HG03280 (cell line): Measurements from ENCODE around the gene OR12D2.
"Not testable (repeated sequence)": the region's sequence is repeated elsewhere in the genome, so short reads cannot be mapped to it uniquely, and the experiment has no call there.

Experiments
- ATAC-seq: cut with Tn5 transposase; IDR thresholded peaks from one replicate; pipeline ENCODE4 v1.9.1; 2021; ENCODE audit warnings: mild to moderate bottlenecking, moderate library complexity; ENCODE audit not compliant: unreplicated experiment

The OR12D2 gene

GRCh38 chr6:29395331-29395730 lies at the start of gene OR12D2:
Gene OR12D2 (plus strand): TSS chr6:29395631. CDS start chr6:29396700, 1,069 bp downstream.
- ATAC-seq = no peak

- not testable (repeated sequence) for ATAC-seq
These were observed 46.1 kb upstream of the OR12D2 start for GRCh38 chr6:29349348-29349747.

GRCh38 chr6:29354980-29355379 lies 40.5 kb upstream of the OR12D2 start:
- no peak for ATAC-seq

GRCh38 chr6:29355603-29356002 lies 39.8 kb upstream of the OR12D2 start:
- ATAC-seq = no peak

GRCh38 chr6:29368765-29369164 lies 26.7 kb upstream of the OR12D2 start, which contains the start of gene OR5V1:
Gene OR5V1 (minus strand): TSS chr6:29368865. CDS start chr6:29356195, 12,670 bp downstream.
- no peak for ATAC-seq

- no peak for ATAC-seq
These were observed 20.2 kb upstream of the OR12D2 start, which contains the start of gene OR12D3 for GRCh38 chr6:29375191-29375590. Gene OR12D3 (minus strand): TSS chr6:29375291. CDS start chr6:29375287, 4 bp downstream.

- ATAC-seq = no peak
These were observed 19.4 kb upstream of the OR12D2 start for GRCh38 chr6:29376003-29376402.

DNA sequence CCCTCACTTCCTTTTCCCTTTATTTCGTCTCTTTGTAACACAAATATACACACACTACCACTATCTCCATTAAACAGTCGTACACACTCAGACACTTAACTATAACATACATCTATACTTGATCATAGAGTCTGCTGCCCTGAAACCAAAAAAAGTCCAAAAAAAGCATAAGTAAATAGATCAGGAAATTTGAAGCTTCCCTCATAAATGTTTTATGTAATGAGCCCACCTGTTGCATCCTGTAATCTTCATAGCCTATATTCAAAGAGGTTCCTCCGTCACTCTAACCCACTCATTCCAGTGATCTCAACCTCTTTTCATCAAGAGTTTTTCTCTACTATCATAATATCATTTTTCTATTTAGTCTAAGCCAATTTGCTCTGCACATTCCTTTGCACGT lies 6.9 kb upstream of the OR12D2 start:
- no peak for ATAC-seq

DNA sequence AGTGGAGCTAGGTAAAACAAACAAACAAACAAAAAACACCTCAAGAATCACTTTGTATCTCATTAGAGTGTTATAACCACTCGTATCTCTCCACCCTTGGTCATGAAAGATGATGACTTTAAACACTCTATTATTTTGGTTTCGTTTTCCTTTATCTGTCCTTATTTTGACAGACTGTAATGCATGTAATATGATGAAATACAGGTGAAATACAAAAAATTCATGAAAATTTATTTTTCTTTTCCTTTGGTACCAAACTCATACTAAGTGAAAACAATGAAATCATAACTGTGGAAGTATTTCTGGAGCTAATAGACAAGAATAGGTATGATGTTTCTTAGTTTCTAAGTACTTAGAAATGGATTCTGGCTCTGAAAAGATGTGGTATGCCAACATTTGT lies 4.1 kb downstream of the OR12D2 start:
- no peak for ATAC-seq

DNA sequence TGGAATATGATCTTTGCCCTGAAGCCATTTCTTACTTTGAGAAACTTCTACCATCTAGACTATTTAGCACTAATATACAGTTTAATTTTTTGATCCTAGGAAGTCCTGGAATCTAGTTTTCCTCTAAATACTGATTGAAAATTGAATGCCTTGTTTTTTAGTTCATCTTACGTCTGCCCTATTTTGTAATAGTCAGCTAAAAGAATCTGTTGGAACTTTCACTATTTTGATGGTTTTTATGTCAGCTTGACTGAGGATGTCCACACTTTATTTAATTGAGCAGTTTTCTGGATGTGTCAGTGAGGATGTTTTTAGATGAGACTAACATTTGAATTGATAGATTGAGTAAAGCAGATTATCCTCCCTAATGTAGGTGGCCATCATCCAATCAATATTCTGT lies 8.4 kb downstream of the OR12D2 start:
- no peak for ATAC-seq

- no peak for ATAC-seq
These were observed 19.2 kb downstream of the OR12D2 start, which contains the start of gene OR12D1 for GRCh38 chr6:29414588-29414987. Gene OR12D1 (plus strand): TSS chr6:29414928.

GRCh38 chr6:29419516-29419915 lies 24.1 kb downstream of the OR12D2 start:
- ATAC-seq = no peak

DNA sequence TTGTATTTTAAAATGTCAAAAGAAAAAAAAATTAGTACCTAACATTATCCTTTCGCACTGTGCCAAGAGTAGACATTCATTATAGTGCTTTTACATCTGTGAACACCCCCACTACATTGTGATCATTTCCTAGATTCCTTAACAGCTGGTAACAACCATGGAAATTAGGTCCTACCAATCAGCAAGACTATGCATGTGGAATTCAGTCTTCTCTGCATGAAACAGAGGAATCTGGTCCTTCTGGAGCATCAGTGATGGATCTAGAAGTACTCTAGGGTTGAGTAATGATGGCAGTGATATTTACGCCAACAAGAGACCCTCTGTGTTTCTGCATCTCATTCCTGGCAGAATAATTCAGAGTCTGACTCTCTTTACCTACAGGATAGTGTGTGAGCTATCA lies 28.7 kb downstream of the OR12D2 start:
- ATAC-seq = no peak

DNA sequence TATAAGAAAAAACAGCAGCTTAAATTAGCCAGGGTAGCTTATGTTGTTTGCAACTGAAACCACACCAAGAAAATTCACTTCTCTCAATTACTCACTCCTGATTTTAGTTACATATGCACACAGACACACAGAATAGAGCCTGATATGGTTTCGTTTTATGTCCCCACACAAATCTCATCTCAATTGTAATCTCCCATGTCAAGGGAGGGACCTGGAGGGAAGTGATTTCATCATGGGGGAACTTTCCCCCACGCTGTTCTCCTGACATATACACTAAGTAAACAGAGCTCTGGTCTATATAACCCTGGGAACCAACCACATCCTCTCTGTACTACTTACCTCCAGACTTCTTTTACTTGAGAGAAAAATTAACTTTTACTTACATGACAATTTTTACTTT lies 29.1 kb downstream of the OR12D2 start:
- no peak for ATAC-seq

GRCh38 chr6:29425075-29425474 lies 29.6 kb downstream of the OR12D2 start:
- ATAC-seq = no peak

DNA sequence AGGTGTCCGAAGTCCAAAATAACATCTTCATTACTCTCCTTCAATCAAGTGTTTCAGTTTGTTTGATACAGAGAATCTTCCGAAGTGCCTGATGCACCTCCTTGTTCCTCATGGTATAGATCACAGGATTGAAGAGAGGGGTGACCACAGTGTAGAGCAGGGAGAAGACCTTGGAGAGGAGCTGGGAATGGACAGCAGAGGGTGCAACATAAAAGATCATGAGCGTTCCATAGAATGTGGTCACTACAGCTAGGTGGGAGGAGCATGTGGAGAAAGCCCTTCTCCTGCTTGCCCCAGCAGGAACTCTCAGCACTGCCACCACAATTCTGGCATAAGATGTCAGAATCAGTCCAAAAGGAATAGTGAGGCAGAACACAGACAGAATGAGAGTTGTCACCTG lies 31.2 kb downstream of the OR12D2 start:
- ATAC-seq = no peak

DNA sequence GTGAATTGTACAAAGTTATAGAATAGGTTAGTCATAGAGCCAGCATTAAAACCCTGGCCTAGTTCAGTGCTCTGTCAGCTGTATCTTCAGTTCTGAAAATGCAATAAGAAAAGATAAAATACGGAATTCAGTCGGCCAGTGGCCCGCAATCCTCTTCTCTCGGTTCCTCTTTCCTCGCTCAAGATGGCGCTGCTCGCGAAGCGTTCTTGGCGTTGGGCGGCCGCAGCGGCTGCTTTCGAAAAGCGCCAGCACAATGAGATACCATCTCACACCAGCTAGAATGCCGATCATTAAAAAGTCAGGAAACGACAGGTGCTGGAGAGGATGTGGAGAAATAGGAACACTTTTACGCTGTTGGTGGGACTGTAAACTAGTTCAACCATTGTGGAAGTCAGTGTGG lies 41.3 kb downstream of the OR12D2 start:
- ATAC-seq = not testable (repeated sequence)

DNA sequence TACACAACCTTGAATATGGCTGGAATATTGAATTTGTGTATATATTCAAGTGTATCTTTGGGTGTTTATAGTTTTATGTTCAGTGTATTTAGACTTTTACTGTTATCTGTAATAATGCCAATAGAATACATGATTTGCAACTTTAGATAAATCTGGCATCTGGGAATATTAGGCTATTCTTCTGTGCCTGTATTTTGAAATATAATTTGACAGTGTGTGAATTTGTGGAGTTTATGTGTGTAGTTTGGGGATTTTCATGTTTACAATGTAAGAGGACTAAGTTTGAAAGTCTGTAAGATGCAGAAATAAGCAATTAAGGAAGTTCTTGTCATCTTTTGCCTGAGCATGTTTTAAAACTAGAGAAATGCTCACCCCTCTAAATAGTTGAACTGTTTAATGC lies 43.6 kb downstream of the OR12D2 start, which contains the start of gene OR10C1:
Gene OR10C1 (plus strand): TSS at position 301 of the 400 bp plus-strand sequence. CDS start 710 bp downstream, outside the sequence.
- no peak for ATAC-seq

GRCh38 chr6:29442719-29443118 lies 47.3 kb downstream of the OR12D2 start:
- no peak for ATAC-seq

- not testable (repeated sequence) for ATAC-seq
These were observed 48.6 kb downstream of the OR12D2 start for GRCh38 chr6:29444031-29444430.
